Measurements from ENCODE around the gene NAA20. TPM values are rescaled to one million over a fixed set of nuclear protein-coding genes. Genes with fewer than 3 reads are reported as not detected.

Gene NAA20
- polyA plus RNA-seq, 4 donors: 46.3 to 63.6 (median 59.3) TPM

DNA sequence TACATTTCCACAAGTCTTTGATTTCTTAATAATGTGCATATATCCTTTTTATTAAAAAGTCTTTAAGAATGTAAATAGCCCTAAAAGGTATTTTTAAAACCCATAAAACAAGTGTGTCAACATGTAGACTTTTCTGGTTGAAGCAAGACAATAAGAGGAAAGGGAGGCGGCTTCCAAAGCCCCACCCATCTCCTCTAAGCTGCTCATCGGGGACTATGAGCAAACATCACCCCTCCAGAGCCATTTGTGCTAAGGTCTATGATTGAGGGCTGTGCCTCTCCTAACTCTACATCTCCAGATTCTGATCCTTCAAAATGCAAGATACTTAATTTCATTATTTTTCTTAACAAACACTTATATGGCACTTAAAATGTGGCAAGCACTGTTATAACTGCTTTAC is 2.5 kb upstream of the NAA20 start:
- no peaks in the 10 kb centered on the region for H3K27me3 ChIP-seq (ENCODE audit: control insufficient read depth in 3 of 3, insufficient read depth in 3 of 3, low read length in 3 of 3)
- no peak overlapping the region for H3K27ac ChIP-seq (ENCODE audit: low read depth in 1 of 3, low read length in 2 of 3)
- WGBS, 3 donors: 31 to 44% (median 39%) methylated on average over 2 of the region's 2 CpGs
- H3K9me3 ChIP-seq (ENCODE audit: control insufficient read depth in 2 of 2, insufficient read depth in 1 of 2, low read depth in 1 of 2, low read length in 1 of 2): no peaks in the 10 kb centered on the region
- H3K4me1 ChIP-seq (ENCODE audit: control insufficient read depth in 3 of 3, insufficient read depth in 2 of 3, low read depth in 1 of 3, low read length in 2 of 3): peaks cover 0 to 15% (median 11%) of the 10 kb centered on the region in 3 donors
- FAIRE-seq (no peak), DNase-seq (no peak)
- no peak overlapping the region for H3K4me3 ChIP-seq (ENCODE audit: low read depth in 1 of 3, low read length in 3 of 3)
- peaks cover 0 to 8% (median 1%) of the 10 kb centered on the region in 3 donors for H3K36me3 ChIP-seq (ENCODE audit: control insufficient read depth in 3 of 3, insufficient read depth in 2 of 3, low read depth in 1 of 3, low read length in 3 of 3)

DNA sequence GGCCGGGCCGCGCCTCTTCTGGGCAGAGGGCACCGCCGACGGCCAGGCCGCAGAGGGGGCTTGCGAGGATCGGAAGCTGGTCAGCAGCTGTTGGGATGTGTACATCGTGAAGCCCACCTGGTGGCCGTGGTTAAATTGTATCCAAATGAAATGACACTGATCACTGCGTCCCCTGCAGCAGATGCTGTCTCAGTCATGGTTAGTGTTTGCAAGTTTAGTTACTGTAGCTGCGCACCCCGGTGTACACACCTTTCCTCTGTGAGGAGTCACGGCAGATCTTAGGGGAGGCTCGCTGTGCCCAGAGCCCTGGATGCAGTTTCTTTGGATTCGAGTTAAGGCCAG is 653 bp downstream of the NAA20 start:
- Histone ChIP-seq H3K27me3 (ENCODE audit: control insufficient read depth in 3 of 3, insufficient read depth in 3 of 3, low read length in 3 of 3) (no peaks in the 10 kb centered on the region), H3K9me3 (ENCODE audit: control insufficient read depth in 2 of 2, insufficient read depth in 1 of 2, low read depth in 1 of 2, low read length in 1 of 2) (no peaks in the 10 kb centered on the region), H3K36me3 (ENCODE audit: control insufficient read depth in 3 of 3, insufficient read depth in 2 of 3, low read depth in 1 of 3, low read length in 3 of 3) (peaks cover 0 to 23% (median 2%) of the 10 kb centered on the region in 3 donors), H3K4me3 (ENCODE audit: low read depth in 1 of 3, low read length in 3 of 3) (peak overlapping the region; percentile 77 to 97 (median 86)), H3K4me1 (ENCODE audit: control insufficient read depth in 3 of 3, insufficient read depth in 2 of 3, low read depth in 1 of 3, low read length in 2 of 3) (peaks cover 0 to 10% (median 9%) of the 10 kb centered on the region in 3 donors), H3K27ac (ENCODE audit: low read depth in 1 of 3, low read length in 2 of 3) (peak overlapping the region in 1 of 3 donors; percentile 76)
- WGBS, 3 donors: 1 to 3% (median 2%) methylated on average over 17 of the region's 17 CpGs
- FAIRE-seq (no peak), DNase-seq (no peak)

- Histone ChIP-seq H3K4me3 (ENCODE audit: low read depth in 1 of 3, low read length in 3 of 3) (peak overlapping the region in 2 of 3 donors; percentile 77 to 97), H3K36me3 (ENCODE audit: control insufficient read depth in 3 of 3, insufficient read depth in 2 of 3, low read depth in 1 of 3, low read length in 3 of 3) (peaks cover under 1 to 28% (median 3%) of the 10 kb centered on the region in 3 donors), H3K27ac (ENCODE audit: low read depth in 1 of 3, low read length in 2 of 3) (no peak overlapping the region), H3K9me3 (ENCODE audit: control insufficient read depth in 2 of 2, insufficient read depth in 1 of 2, low read depth in 1 of 2, low read length in 1 of 2) (no peaks in the 10 kb centered on the region), H3K4me1 (ENCODE audit: control insufficient read depth in 3 of 3, insufficient read depth in 2 of 3, low read depth in 1 of 3, low read length in 2 of 3) (peaks cover 0 to 10% (median 9%) of the 10 kb centered on the region in 3 donors), H3K27me3 (ENCODE audit: control insufficient read depth in 3 of 3, insufficient read depth in 3 of 3, low read length in 3 of 3) (no peaks in the 10 kb centered on the region)
- DNase-seq (no peak), FAIRE-seq (no peak)
- 93 to 95% (median 94%) methylated on average over 8 of the region's 8 CpGs for WGBS, 3 donors
These were observed 1.2 kb downstream of the NAA20 start for GRCh38 chr20:20018366-20018765.

DNA sequence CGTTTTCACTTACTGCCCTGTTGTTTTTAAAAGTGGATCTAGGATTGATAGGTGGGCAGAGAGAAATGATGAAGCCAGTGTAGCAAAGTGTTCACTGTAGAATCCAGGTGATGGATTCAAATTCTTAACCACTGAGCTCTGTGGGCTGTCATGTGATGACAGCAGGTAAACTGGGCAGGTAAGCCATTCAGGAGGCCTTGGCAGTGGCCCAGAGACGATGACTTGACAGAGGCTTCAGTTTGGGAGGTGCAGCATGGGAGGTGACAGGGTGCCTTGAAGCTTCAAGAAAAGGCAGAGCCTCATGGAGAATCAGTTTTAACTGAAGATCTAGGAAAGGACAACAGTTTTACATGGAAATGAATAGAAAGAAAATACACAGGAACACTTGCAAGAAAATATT is 2.0 kb downstream of the NAA20 start:
- no peak overlapping the region for H3K27ac ChIP-seq (ENCODE audit: low read depth in 1 of 3, low read length in 2 of 3)
- peaks cover 2 to 28% (median 5%) of the 10 kb centered on the region in 3 donors for H3K36me3 ChIP-seq (ENCODE audit: control insufficient read depth in 3 of 3, insufficient read depth in 2 of 3, low read depth in 1 of 3, low read length in 3 of 3)
- DNase-seq (no peak), FAIRE-seq (no peak)
- no peaks in the 10 kb centered on the region for H3K9me3 ChIP-seq (ENCODE audit: control insufficient read depth in 2 of 2, insufficient read depth in 1 of 2, low read depth in 1 of 2, low read length in 1 of 2)
- H3K4me1 ChIP-seq (ENCODE audit: control insufficient read depth in 3 of 3, insufficient read depth in 2 of 3, low read depth in 1 of 3, low read length in 2 of 3): peaks cover 0 to 10% (median 9%) of the 10 kb centered on the region in 3 donors
- no peaks in the 10 kb centered on the region for H3K27me3 ChIP-seq (ENCODE audit: control insufficient read depth in 3 of 3, insufficient read depth in 3 of 3, low read length in 3 of 3)
- 37 to 66% (median 55%) methylated on average over 2 of the region's 2 CpGs for WGBS, 3 donors
- H3K4me3 ChIP-seq (ENCODE audit: low read depth in 1 of 3, low read length in 3 of 3): no peak overlapping the region

GRCh38 chr20:20020908-20021307 is 3.7 kb downstream of the NAA20 start:
- no peaks in the 10 kb centered on the region for H3K9me3 ChIP-seq (ENCODE audit: control insufficient read depth in 2 of 2, insufficient read depth in 1 of 2, low read depth in 1 of 2, low read length in 1 of 2)
- 83 to 89% (median 88%) methylated on average over 11 of the region's 11 CpGs for WGBS, 3 donors
- no peak overlapping the region for H3K4me3 ChIP-seq (ENCODE audit: low read depth in 1 of 3, low read length in 3 of 3)
- FAIRE-seq: no peak
- peaks cover 3 to 30% (median 5%) of the 10 kb centered on the region in 3 donors for H3K36me3 ChIP-seq (ENCODE audit: control insufficient read depth in 3 of 3, insufficient read depth in 2 of 3, low read depth in 1 of 3, low read length in 3 of 3)
- no peaks in the 10 kb centered on the region for H3K27me3 ChIP-seq (ENCODE audit: control insufficient read depth in 3 of 3, insufficient read depth in 3 of 3, low read length in 3 of 3)
- DNase-seq: no peak
- peaks cover 0 to 10% (median 9%) of the 10 kb centered on the region in 3 donors for H3K4me1 ChIP-seq (ENCODE audit: control insufficient read depth in 3 of 3, insufficient read depth in 2 of 3, low read depth in 1 of 3, low read length in 2 of 3)
- no peak overlapping the region for H3K27ac ChIP-seq (ENCODE audit: low read depth in 1 of 3, low read length in 2 of 3)

DNA sequence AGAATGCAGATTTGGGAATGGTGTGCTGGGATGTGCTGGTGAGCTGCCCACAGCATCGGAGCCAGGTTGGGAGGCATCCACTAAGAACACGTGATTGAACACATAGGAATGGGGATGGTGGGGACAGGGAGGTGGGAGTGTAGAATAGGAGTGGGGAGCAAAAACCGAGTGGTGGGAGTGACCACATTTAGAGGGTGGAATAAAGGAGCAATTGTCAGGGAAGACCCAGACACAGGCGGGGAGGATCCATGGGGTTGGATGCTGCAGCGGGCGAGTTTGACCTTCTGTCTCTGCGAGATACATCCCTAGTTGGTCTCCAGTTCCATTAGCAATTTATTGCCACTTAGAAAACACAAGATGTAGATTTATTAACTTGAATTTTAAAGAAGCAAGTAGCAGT is 4.7 kb downstream of the NAA20 start:
- H3K9me3 ChIP-seq (ENCODE audit: control insufficient read depth in 2 of 2, insufficient read depth in 1 of 2, low read depth in 1 of 2, low read length in 1 of 2): no peaks in the 10 kb centered on the region
- H3K27ac ChIP-seq (ENCODE audit: low read depth in 1 of 3, low read length in 2 of 3): no peak overlapping the region
- peaks cover 3 to 34% (median 5%) of the 10 kb centered on the region in 3 donors for H3K36me3 ChIP-seq (ENCODE audit: control insufficient read depth in 3 of 3, insufficient read depth in 2 of 3, low read depth in 1 of 3, low read length in 3 of 3)
- H3K27me3 ChIP-seq (ENCODE audit: control insufficient read depth in 3 of 3, insufficient read depth in 3 of 3, low read length in 3 of 3): no peaks in the 10 kb centered on the region
- WGBS, 3 donors: 86 to 88% (median 87%) methylated on average over 7 of the region's 7 CpGs
- peaks cover 0 to 10% (median 9%) of the 10 kb centered on the region in 3 donors for H3K4me1 ChIP-seq (ENCODE audit: control insufficient read depth in 3 of 3, insufficient read depth in 2 of 3, low read depth in 1 of 3, low read length in 2 of 3)
- no peak overlapping the region for H3K4me3 ChIP-seq (ENCODE audit: low read depth in 1 of 3, low read length in 3 of 3)
- FAIRE-seq (no peak), DNase-seq (no peak)

- peaks cover 0 to 10% (median 9%) of the 10 kb centered on the region in 3 donors for H3K4me1 ChIP-seq (ENCODE audit: control insufficient read depth in 3 of 3, insufficient read depth in 2 of 3, low read depth in 1 of 3, low read length in 2 of 3)
- peak overlapping the region in 1 of 3 donors; percentile 25 for H3K27ac ChIP-seq (ENCODE audit: low read depth in 1 of 3, low read length in 2 of 3)
- H3K27me3 ChIP-seq (ENCODE audit: control insufficient read depth in 3 of 3, insufficient read depth in 3 of 3, low read length in 3 of 3): no peaks in the 10 kb centered on the region
- no peaks in the 10 kb centered on the region for H3K9me3 ChIP-seq (ENCODE audit: control insufficient read depth in 2 of 2, insufficient read depth in 1 of 2, low read depth in 1 of 2, low read length in 1 of 2)
- FAIRE-seq: no peak
- DNase-seq: no peak
- peaks cover 3 to 35% (median 7%) of the 10 kb centered on the region in 3 donors for H3K36me3 ChIP-seq (ENCODE audit: control insufficient read depth in 3 of 3, insufficient read depth in 2 of 3, low read depth in 1 of 3, low read length in 3 of 3)
- no peak overlapping the region for H3K4me3 ChIP-seq (ENCODE audit: low read depth in 1 of 3, low read length in 3 of 3)
These were observed 5.3 kb downstream of the NAA20 start for GRCh38 chr20:20022498-20022897.

- H3K27me3 ChIP-seq (ENCODE audit: control insufficient read depth in 3 of 3, insufficient read depth in 3 of 3, low read length in 3 of 3): no peaks in the 10 kb centered on the region
- H3K36me3 ChIP-seq (ENCODE audit: control insufficient read depth in 3 of 3, insufficient read depth in 2 of 3, low read depth in 1 of 3, low read length in 3 of 3): peaks cover 3 to 36% (median 7%) of the 10 kb centered on the region in 3 donors
- no peaks in the 10 kb centered on the region for H3K9me3 ChIP-seq (ENCODE audit: control insufficient read depth in 2 of 2, insufficient read depth in 1 of 2, low read depth in 1 of 2, low read length in 1 of 2)
- FAIRE-seq: no peak
- no peak overlapping the region for H3K4me3 ChIP-seq (ENCODE audit: low read depth in 1 of 3, low read length in 3 of 3)
- 95 to 99% (median 98%) methylated on average over 3 of the region's 3 CpGs for WGBS, 3 donors
- DNase-seq: no peak
- H3K27ac ChIP-seq (ENCODE audit: low read depth in 1 of 3, low read length in 2 of 3): no peak overlapping the region
- H3K4me1 ChIP-seq (ENCODE audit: control insufficient read depth in 3 of 3, insufficient read depth in 2 of 3, low read depth in 1 of 3, low read length in 2 of 3): peaks cover 0 to 7% (median 6%) of the 10 kb centered on the region in 3 donors
These were observed 6.2 kb downstream of the NAA20 start for GRCh38 chr20:20023395-20023794.

GRCh38 chr20:20024942-20025341 is 7.8 kb downstream of the NAA20 start:
- no peak overlapping the region for H3K27ac ChIP-seq (ENCODE audit: low read depth in 1 of 3, low read length in 2 of 3)
- H3K36me3 ChIP-seq (ENCODE audit: control insufficient read depth in 3 of 3, insufficient read depth in 2 of 3, low read depth in 1 of 3, low read length in 3 of 3): peaks cover 3 to 34% (median 6%) of the 10 kb centered on the region in 3 donors
- no peak for FAIRE-seq

More at GRCh38 chr20:20024942-20025341, 7.8 kb downstream of the NAA20 start:
- Histone ChIP-seq H3K4me3 (ENCODE audit: low read depth in 1 of 3, low read length in 3 of 3) (no peak overlapping the region), H3K4me1 (ENCODE audit: control insufficient read depth in 3 of 3, insufficient read depth in 2 of 3, low read depth in 1 of 3, low read length in 2 of 3) (no peaks in the 10 kb centered on the region), H3K27me3 (ENCODE audit: control insufficient read depth in 3 of 3, insufficient read depth in 3 of 3, low read length in 3 of 3) (no peaks in the 10 kb centered on the region), H3K9me3 (ENCODE audit: control insufficient read depth in 2 of 2, insufficient read depth in 1 of 2, low read depth in 1 of 2, low read length in 1 of 2) (no peaks in the 10 kb centered on the region)
- DNase-seq: no peak

Measured in small intestine (tissue), 7 donors.